A673 (cell line): ENCODE results near the gene RAP1GAP.

Source experiments
- EZH2 ChIP-seq: fragments of 200-600 bp; sonication (generic); IDR thresholded peaks from 2 replicates; pipeline ENCODE4 v1.6.1; 2017; ENCODE audit warnings: borderline replicate concordance, low read depth, mild to moderate bottlenecking, mixed read lengths, antibody characterized with exemption, low read length; ENCODE audit not compliant: poor library complexity, severe bottlenecking
- TF ChIP-seq, protein P1 (sequence below): fragments of 300-800, 200-600 bp; sonication (generic); conservative IDR thresholded peaks from 2 replicates; pipeline ENCODE4 v1.5.1; 2017; ENCODE audit warnings: low read depth, mild to moderate bottlenecking, antibody characterized with exemption, low read length, moderate library complexity, mixed read lengths

DNA sequence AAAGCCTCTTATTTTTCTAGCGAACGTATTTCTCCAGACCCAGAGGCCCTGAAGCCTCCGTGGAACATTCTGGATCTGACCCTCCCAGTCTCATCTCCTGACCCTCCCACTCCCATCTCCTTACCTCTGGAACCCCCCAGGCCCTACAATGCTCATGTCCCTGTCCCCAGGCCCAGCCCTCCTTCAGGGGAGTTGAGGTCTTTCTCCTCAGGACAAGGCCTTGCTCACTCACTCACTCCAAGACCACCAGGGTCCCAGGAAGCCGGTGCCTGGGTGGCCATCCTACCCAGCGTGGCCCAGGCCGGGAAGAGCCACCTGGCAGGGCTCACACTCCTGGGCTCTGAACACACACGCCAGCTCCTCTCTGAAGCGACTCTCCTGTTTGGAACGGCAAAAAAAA lies 91.2 kb downstream of the RAP1GAP start:
- TF ChIP-seq, protein P1, sequence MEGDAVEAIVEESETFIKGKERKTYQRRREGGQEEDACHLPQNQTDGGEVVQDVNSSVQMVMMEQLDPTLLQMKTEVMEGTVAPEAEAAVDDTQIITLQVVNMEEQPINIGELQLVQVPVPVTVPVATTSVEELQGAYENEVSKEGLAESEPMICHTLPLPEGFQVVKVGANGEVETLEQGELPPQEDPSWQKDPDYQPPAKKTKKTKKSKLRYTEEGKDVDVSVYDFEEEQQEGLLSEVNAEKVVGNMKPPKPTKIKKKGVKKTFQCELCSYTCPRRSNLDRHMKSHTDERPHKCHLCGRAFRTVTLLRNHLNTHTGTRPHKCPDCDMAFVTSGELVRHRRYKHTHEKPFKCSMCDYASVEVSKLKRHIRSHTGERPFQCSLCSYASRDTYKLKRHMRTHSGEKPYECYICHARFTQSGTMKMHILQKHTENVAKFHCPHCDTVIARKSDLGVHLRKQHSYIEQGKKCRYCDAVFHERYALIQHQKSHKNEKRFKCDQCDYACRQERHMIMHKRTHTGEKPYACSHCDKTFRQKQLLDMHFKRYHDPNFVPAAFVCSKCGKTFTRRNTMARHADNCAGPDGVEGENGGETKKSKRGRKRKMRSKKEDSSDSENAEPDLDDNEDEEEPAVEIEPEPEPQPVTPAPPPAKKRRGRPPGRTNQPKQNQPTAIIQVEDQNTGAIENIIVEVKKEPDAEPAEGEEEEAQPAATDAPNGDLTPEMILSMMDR = no peak
- no peak for TF ChIP-seq EZH2
